GM12891 (cell line): Measurements from ENCODE around the gene TXNL4A.

Experiments used
- POLR2A ChIP-seq: IDR thresholded peaks from 2 replicates; pipeline ENCODE4 v1.6.1; 2011; ENCODE audit warnings: low read depth, low read length, control low read depth
- POLR2AphosphoS5 ChIP-seq: IDR thresholded peaks from 2 replicates; pipeline ENCODE4 v1.6.1; 2011; ENCODE audit warnings: low read depth, low read length, control low read depth

- TF ChIP-seq POLR2A (no peak), POLR2AphosphoS5 (no peak)
Measured at GRCh38 chr18:79989195-79989497, 783 bp upstream of the TXNL4A start.
